HepG2 (cell line): ENCODE measurements around the gene FNDC3B. TPM values are rescaled to one million over a fixed set of nuclear protein-coding genes. Genes with fewer than 3 reads are reported as not detected.

ENCODE experiments used
- EEA1 ChIP-seq: sonication (generic); formaldehyde crosslinking; IDR thresholded peaks from 2 replicates; pipeline ENCODE4 v1.5.1; 2020; ENCODE audit warnings: mild to moderate bottlenecking, missing genetic modification reagents, borderline replicate concordance
- KLF15 ChIP-seq: sonication (generic); formaldehyde crosslinking; IDR thresholded peaks from 2 replicates; pipeline ENCODE4 v1.8.1; 2023; ENCODE audit warnings: borderline replicate concordance, mild to moderate bottlenecking, inconsistent platforms, missing genetic modification reagents, mixed read lengths
- MAF1 ChIP-seq: sonication (generic); formaldehyde crosslinking; IDR thresholded peaks from 2 replicates; pipeline ENCODE4 v1.5.0; 2020; ENCODE audit warnings: missing genetic modification reagents, borderline replicate concordance
- MATR3 ChIP-seq: sonication (generic); formaldehyde crosslinking; IDR thresholded peaks from 2 replicates; pipeline ENCODE4 v1.4.0; 2020; ENCODE audit warnings: missing genetic modification reagents
- PPARG ChIP-seq: conservative IDR thresholded peaks from 2 replicates; pipeline ENCODE4 v1.6.1; 2016; ENCODE audit warnings: missing biosample characterization, missing genetic modification reagents
- SMC3 ChIP-seq: IDR thresholded peaks from 2 replicates; pipeline ENCODE4 v1.6.1; 2011; ENCODE audit warnings: low read length, improper control_type of control experiment
- THAP11 ChIP-seq: IDR thresholded peaks from 2 replicates; pipeline ENCODE4 v1.6.1; 2016; ENCODE audit warnings: missing biosample characterization, missing genetic modification reagents
- ZNF282 ChIP-seq: fragments of 450-650 bp; IDR thresholded peaks from 2 replicates; pipeline ENCODE4 v1.6.1; 2018; ENCODE audit not compliant: partially characterized antibody
- ZNF501 ChIP-seq: sonication (generic); formaldehyde crosslinking; IDR thresholded peaks from 2 replicates; pipeline ENCODE4 v1.5.1; 2020; ENCODE audit warnings: mild to moderate bottlenecking, moderate library complexity, missing genetic modification reagents
- ZNF619 ChIP-seq: sonication (generic); formaldehyde crosslinking; IDR thresholded peaks from 2 replicates; pipeline ENCODE4 v1.4.0; 2020; ENCODE audit warnings: mild to moderate bottlenecking, missing genetic modification reagents
- ZNF781 ChIP-seq: sonication (generic); formaldehyde crosslinking; IDR thresholded peaks from 2 replicates; pipeline ENCODE4 v1.5.1; 2020; ENCODE audit warnings: borderline replicate concordance, mild to moderate bottlenecking, missing genetic modification reagents; ENCODE audit errors: not compliant biosample characterization
- polyA plus RNA-seq, 8 experiments: library from polyadenylated mRNA; depleted of rRNA in 3 of 8; stranded (reverse) in 7 of 8; unstranded in 1 of 8; fragments of >200 nt; fragmentation: Illumina TruSeq in 4 of 8; extraction: Trizol in 4 of 8; gene quantifications; 2 replicates each; pipeline versions ENCODE4 v1.2.1 to v1.2.3, GENCODE V29; 2011 to 2016; ENCODE audit warnings: low read depth in 4 of 8, missing spikeins in 1 of 8, mixed read lengths in 1 of 8; ENCODE audit not compliant: insufficient read depth in 1 of 8
- total RNA-seq, 5 experiments: library from RNA; depleted of rRNA; stranded (reverse); fragments of >200 nt; fragmentation: Illumina TruSeq; extraction: Trizol; gene quantifications; 2 replicates each; pipeline ENCODE4 v1.2.3, GENCODE V29; 2016; ENCODE audit warnings: low read depth in 1 of 5
- TF ChIP-seq, protein P1 (sequence below): sonication (generic); formaldehyde crosslinking; IDR thresholded peaks from 2 replicates; pipeline ENCODE4 v1.8.1; 2023; ENCODE audit warnings: missing genetic modification reagents, mild to moderate bottlenecking, borderline replicate concordance
- TF ChIP-seq, protein P2 (sequence below): IDR thresholded peaks from 2 replicates; pipeline ENCODE4 v1.6.1; 2016; ENCODE audit warnings: mild to moderate bottlenecking
- TF ChIP-seq, protein P3 (sequence below): sonication (generic); formaldehyde crosslinking; IDR thresholded peaks from 2 replicates; pipeline ENCODE4 v1.4.0; 2020; ENCODE audit warnings: missing genetic modification reagents
- TF ChIP-seq, protein P4 (sequence below): sonication (generic); formaldehyde crosslinking; IDR thresholded peaks from 2 replicates; pipeline ENCODE4 v1.4.0; 2020; ENCODE audit warnings: missing genetic modification reagents, borderline replicate concordance
- TF ChIP-seq, protein P5 (sequence below): sonication (generic); formaldehyde crosslinking; IDR thresholded peaks from 2 replicates; pipeline ENCODE4 v1.9.0; 2021; ENCODE audit warnings: missing genetic modification reagents, mild to moderate bottlenecking, borderline replicate concordance
- TF ChIP-seq, protein P6 (sequence below): sonication (generic); formaldehyde crosslinking; IDR thresholded peaks from 2 replicates; pipeline ENCODE4 v1.4.0; 2020; ENCODE audit warnings: mild to moderate bottlenecking, missing genetic modification reagents, borderline replicate concordance

Gene FNDC3B
- total and polyA plus RNA-seq, 2 of the 13 experiments (the other 11 are each of a cell fraction or from before 2014, with no cell fraction given): 74.8 to 103 TPM

DNA sequence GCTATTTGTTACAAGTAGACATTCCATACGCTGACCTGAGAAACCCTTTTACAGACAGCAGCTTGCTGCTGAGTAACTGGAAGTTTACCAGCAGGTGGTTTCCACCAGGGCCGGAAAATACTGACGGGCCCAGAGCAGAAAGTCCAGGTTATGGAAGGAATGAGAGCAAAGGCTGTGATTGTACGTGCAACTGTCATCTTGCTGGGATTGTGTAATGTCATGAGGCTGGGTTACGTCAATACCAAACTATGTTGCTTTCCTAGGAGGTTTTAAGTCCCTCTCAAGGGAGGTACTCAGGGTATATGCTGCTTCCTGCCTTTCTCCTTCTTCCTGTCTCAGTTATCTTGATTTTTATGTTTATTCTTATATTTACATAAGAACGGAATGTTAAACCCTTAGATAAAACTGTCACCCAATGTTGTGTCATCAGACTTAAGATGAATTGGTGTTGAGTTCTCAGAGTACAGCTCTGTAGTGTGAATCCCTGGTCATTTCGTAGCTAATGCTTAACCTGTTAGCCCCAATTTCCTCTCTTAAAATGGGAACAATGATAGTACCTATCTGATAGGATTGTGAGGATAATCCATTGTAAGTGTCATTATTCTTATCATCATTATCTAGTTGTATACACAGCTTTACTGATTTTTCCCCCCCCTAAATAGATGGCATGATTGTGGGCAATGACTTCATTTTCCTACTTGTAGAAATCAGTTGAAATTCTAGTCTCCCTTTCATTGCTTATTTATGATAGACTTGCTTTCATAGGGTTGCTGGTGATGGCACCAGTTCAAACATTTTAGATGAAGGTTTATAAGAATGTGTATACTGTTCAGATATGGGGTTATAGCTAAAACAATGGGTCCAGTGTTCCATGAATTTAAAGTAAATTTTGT is 101.4 kb downstream of the FNDC3B start (continued):
- TF ChIP-seq ZNF501 (CRISPR knock-in tag) (0 out of 2 replicates have a peak, but pooled peaks have one; percentile 44), ZNF282 (no peak), ZNF781 (peak; percentile 63), EEA1 (CRISPR knock-in tag) (no peak), KLF15 (no peak), THAP11 (CRISPR knock-in tag) (peak; percentile 81; the same call in 1 of the 2 replicates), PPARG (CRISPR knock-in tag) (peak; percentile 99), MAF1 (CRISPR knock-in tag) (0 out of 2 replicates have a peak, but pooled peaks have one; percentile 23), SMC3 (peak; percentile 66), ZNF619 (CRISPR knock-in tag) (no peak), MATR3 (CRISPR knock-in tag) (no peak)
- TF ChIP-seq, protein P1, sequence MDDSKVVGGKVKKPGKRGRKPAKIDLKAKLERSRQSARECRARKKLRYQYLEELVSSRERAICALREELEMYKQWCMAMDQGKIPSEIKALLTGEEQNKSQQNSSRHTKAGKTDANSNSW: no peak
- TF ChIP-seq, protein P2, sequence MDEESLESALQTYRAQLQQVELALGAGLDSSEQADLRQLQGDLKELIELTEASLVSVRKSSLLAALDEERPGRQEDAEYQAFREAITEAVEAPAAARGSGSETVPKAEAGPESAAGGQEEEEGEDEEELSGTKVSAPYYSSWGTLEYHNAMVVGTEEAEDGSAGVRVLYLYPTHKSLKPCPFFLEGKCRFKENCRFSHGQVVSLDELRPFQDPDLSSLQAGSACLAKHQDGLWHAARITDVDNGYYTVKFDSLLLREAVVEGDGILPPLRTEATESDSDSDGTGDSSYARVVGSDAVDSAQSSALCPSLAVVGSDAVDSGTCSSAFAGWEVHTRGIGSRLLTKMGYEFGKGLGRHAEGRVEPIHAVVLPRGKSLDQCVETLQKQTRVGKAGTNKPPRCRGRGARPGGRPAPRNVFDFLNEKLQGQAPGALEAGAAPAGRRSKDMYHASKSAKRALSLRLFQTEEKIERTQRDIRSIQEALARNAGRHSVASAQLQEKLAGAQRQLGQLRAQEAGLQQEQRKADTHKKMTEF: peak; percentile 93
- TF ChIP-seq, protein P3, sequence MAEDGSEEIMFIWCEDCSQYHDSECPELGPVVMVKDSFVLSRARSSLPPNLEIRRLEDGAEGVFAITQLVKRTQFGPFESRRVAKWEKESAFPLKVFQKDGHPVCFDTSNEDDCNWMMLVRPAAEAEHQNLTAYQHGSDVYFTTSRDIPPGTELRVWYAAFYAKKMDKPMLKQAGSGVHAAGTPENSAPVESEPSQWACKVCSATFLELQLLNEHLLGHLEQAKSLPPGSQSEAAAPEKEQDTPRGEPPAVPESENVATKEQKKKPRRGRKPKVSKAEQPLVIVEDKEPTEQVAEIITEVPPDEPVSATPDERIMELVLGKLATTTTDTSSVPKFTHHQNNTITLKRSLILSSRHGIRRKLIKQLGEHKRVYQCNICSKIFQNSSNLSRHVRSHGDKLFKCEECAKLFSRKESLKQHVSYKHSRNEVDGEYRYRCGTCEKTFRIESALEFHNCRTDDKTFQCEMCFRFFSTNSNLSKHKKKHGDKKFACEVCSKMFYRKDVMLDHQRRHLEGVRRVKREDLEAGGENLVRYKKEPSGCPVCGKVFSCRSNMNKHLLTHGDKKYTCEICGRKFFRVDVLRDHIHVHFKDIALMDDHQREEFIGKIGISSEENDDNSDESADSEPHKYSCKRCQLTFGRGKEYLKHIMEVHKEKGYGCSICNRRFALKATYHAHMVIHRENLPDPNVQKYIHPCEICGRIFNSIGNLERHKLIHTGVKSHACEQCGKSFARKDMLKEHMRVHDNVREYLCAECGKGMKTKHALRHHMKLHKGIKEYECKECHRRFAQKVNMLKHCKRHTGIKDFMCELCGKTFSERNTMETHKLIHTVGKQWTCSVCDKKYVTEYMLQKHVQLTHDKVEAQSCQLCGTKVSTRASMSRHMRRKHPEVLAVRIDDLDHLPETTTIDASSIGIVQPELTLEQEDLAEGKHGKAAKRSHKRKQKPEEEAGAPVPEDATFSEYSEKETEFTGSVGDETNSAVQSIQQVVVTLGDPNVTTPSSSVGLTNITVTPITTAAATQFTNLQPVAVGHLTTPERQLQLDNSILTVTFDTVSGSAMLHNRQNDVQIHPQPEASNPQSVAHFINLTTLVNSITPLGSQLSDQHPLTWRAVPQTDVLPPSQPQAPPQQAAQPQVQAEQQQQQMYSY (CRISPR knock-in tag): 0 out of 2 replicates have a peak, but pooled peaks have one; percentile 59
- TF ChIP-seq, protein P4, sequence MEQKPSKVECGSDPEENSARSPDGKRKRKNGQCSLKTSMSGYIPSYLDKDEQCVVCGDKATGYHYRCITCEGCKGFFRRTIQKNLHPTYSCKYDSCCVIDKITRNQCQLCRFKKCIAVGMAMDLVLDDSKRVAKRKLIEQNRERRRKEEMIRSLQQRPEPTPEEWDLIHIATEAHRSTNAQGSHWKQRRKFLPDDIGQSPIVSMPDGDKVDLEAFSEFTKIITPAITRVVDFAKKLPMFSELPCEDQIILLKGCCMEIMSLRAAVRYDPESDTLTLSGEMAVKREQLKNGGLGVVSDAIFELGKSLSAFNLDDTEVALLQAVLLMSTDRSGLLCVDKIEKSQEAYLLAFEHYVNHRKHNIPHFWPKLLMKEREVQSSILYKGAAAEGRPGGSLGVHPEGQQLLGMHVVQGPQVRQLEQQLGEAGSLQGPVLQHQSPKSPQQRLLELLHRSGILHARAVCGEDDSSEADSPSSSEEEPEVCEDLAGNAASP: peak; percentile 97; the same call in 1 of the 2 replicates
- TF ChIP-seq, protein P5, sequence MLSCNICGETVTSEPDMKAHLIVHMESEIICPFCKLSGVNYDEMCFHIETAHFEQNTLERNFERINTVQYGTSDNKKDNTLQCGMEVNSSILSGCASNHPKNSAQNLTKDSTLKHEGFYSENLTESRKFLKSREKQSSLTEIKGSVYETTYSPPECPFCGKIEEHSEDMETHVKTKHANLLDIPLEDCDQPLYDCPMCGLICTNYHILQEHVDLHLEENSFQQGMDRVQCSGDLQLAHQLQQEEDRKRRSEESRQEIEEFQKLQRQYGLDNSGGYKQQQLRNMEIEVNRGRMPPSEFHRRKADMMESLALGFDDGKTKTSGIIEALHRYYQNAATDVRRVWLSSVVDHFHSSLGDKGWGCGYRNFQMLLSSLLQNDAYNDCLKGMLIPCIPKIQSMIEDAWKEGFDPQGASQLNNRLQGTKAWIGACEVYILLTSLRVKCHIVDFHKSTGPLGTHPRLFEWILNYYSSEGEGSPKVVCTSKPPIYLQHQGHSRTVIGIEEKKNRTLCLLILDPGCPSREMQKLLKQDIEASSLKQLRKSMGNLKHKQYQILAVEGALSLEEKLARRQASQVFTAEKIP (CRISPR knock-in tag): no peak
- TF ChIP-seq, protein P6, sequence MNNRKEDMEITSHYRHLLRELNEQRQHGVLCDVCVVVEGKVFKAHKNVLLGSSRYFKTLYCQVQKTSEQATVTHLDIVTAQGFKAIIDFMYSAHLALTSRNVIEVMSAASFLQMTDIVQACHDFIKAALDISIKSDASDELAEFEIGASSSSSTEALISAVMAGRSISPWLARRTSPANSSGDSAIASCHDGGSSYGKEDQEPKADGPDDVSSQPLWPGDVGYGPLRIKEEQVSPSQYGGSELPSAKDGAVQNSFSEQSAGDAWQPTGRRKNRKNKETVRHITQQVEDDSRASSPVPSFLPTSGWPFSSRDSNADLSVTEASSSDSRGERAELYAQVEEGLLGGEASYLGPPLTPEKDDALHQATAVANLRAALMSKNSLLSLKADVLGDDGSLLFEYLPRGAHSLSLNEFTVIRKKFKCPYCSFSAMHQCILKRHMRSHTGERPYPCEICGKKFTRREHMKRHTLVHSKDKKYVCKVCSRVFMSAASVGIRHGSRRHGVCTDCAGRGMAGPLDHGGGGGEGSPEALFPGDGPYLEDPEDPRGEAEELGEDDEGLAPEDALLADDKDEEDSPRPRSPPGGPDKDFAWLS (CRISPR knock-in tag): no peak
